ENCODE measurements around the gene PRPF8. TPM values are rescaled to one million over a fixed set of nuclear protein-coding genes. Genes with fewer than 3 reads are reported as not detected.

Gene PRPF8
- total RNA-seq, 1 donor from 2014 or later: 321 TPM

DNA sequence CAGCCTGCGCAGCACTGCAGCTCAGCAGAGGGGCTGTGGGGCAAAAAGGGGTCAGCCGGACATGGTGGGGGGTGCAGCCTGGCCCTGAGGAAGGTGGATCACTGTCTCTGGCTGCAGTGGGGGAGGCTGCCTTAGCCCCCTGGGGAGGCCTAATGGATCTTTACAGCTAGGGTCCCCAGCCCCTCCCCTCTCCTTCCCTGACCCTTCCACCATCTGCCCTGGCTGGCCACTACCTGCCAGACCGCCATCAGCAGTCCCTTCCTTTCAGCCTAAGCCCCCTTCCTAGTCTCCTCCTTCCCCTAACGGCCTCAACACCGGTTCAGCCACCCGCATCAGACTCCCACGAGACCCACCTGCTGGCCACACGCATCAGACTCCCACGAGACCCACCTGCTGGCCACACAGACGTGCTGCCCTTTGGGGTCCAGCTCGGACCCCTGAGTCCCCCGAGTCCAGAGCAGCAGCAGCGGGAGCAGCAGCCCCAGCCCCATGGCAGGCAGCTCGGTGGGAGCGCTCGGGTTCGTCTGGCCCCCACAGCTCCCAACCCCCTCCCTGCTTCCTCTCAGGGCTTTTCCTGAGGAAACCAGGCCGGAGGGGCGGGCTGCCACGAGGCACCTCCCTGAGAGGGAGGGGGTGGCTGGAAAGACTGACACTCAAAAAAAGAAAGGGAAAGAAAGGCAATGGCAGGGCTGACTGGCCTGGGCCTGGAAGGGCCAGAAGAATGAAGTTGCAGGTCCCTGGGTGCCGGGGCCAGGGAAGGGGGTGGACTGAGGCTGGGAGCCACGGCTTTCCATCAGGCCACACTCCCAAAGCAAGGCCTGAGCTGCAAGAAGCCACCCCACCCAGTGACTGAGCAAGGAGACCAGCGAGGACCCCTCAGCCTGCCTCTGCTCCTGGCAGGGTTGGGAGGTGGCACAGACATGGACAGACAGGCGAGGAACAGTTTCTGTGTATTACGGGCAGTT, 39.2 kb downstream of the PRPF8 start, which contains the start of gene SCARF1:
Gene SCARF1, minus strand, starts transcription at position 526 of the 965 bp plus-strand sequence. Its CDS starts 35 bp downstream, at position 491.
- DNase-seq (ENCODE audit: extremely low spot score, unreplicated experiment): no peak

DNA sequence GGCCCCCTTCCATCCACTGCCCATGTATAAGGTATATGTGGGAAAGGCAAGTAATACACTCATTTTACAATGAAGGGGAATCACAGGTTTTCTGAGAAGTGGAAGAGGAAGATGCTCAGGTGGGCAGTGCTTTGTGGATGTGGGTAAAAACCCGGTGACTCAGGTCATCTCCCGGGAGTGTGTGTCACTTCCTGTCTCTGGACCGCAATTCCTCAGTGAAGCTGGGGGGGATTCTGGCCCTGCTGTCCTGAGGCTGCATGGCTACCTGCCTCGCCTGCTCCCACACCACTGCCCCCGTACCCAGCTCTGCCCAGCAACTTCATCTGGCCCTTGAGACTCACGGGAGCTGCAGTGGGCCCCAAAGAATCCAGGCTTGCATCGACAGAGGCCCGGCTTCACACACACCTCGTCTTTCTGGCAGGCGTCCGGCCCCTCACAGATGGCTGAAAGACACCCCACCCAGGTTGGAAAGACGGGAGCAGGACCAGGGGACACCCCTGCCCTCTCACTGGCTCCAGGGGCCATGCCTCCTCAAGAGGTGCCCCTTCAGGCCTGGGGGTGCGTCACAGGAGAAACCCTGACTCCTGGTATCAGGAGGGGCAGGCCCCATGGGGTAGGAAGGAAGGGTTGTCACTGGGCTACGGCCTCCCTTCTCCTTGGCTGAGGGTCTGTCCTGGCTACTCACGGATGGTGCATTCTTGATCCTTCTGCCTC, 40.0 kb downstream of the PRPF8 start:
- Mint-ChIP-seq H3K27me3 (peaks cover 15% of the 10 kb centered on the region), H3K36me3 (no peaks in the 10 kb centered on the region), H3K9me3 (no peaks in the 10 kb centered on the region), H3K27ac (peak overlapping the region; percentile 80), H3K4me3 (peak overlapping the region; percentile 88), H3K4me1 (ENCODE audit: unreplicated experiment) (peaks cover 18% of the 10 kb centered on the region)
- TF ChIP-seq, protein P1, sequence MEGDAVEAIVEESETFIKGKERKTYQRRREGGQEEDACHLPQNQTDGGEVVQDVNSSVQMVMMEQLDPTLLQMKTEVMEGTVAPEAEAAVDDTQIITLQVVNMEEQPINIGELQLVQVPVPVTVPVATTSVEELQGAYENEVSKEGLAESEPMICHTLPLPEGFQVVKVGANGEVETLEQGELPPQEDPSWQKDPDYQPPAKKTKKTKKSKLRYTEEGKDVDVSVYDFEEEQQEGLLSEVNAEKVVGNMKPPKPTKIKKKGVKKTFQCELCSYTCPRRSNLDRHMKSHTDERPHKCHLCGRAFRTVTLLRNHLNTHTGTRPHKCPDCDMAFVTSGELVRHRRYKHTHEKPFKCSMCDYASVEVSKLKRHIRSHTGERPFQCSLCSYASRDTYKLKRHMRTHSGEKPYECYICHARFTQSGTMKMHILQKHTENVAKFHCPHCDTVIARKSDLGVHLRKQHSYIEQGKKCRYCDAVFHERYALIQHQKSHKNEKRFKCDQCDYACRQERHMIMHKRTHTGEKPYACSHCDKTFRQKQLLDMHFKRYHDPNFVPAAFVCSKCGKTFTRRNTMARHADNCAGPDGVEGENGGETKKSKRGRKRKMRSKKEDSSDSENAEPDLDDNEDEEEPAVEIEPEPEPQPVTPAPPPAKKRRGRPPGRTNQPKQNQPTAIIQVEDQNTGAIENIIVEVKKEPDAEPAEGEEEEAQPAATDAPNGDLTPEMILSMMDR (conservative IDR thresholded peaks at IDR 0.05): no peak
- DNase-seq (ENCODE audit: extremely low spot score, unreplicated experiment): no peak

More for the DNA sequence above, 39.2 kb downstream of the PRPF8 start, which contains the start of gene SCARF1:
- no peaks in the 10 kb centered on the region for H3K9me3 Mint-ChIP-seq
- no peaks in the 10 kb centered on the region for H3K36me3 Mint-ChIP-seq
- peak within 1 kb of the TSS; percentile 45 for H3K4me3 Mint-ChIP-seq
- no peak within 1 kb of the TSS for H3K27ac Mint-ChIP-seq
- H3K27me3 Mint-ChIP-seq: peaks cover 15% of the 10 kb centered on the region
- peaks cover 18% of the 10 kb centered on the region for H3K4me1 Mint-ChIP-seq (ENCODE audit: unreplicated experiment)
- TF ChIP-seq, protein P1 (conservative IDR thresholded peaks at IDR 0.05): no peak

DNA sequence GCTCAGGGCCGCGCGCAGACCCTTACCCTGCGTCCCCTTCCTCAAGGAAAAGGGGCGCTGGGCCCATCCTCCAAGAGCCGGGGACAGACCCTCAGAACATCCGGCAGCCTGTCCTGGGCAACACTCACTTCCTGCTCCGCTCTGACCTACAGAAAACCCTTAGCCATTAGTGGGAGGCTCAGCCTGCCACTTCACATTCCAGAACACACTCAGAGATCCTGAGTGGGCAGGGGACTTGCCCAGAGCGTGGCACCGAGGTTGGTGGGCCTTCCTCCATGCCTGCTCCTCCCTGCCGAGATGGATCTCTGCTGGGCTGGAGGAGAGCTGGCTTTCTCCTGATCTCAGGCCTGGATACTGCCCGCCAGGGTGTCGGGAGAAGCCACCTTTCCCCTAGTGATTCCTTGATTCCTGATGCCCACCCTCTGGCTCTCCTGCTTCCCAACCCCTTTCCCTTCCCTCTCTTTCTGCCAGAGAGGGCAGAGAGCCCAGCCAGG, 40.6 kb downstream of the PRPF8 start:
- DNase-seq (ENCODE audit: extremely low spot score, unreplicated experiment): no peak
- H3K9me3 Mint-ChIP-seq: no peaks in the 10 kb centered on the region
- peak overlapping the region; percentile 88 for H3K4me3 Mint-ChIP-seq
- H3K27me3 Mint-ChIP-seq: peaks cover 15% of the 10 kb centered on the region
- TF ChIP-seq, protein P1 (conservative IDR thresholded peaks at IDR 0.05): no peak
- no peaks in the 10 kb centered on the region for H3K36me3 Mint-ChIP-seq
- H3K27ac Mint-ChIP-seq: peak overlapping the region; percentile 80
- H3K4me1 Mint-ChIP-seq (ENCODE audit: unreplicated experiment): peaks cover 18% of the 10 kb centered on the region

DNA sequence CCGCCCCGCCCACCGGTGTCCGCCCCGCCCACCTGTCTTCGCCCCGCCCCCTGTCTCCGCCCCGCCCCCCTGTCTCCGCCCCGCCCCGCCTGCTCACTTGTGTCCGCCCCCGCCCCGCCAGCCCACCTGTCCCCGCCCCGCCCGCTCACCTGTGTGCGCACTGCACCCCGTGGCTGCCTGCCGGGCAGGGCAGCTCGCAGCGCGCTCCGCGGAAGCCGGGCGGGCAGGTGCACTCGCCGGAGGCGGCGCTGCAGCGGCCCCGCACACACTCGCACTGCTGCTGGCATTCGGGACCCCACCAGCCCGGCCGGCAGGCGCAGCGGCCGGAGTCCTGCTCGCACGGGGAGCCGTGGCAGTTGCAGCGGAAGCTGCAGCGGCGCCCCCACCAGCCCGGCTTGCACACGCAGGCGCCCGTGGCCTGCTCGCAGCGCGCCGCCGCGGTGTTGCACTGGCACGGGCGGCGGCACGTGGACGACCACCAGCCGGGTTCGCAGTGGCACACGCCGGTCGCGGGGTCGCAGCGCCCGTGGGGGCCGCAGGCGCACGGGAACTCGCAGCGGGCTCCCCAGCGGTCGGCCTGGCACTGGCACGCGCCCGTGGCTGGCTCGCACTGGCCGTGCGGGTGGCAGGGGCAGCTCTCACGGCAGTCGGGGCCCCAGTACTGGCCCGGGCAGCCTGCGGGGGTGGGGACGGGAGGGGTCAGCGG, 41.2 kb downstream of the PRPF8 start:
- peaks cover 15% of the 10 kb centered on the region for H3K27me3 Mint-ChIP-seq
- H3K36me3 Mint-ChIP-seq: no peaks in the 10 kb centered on the region
- H3K4me3 Mint-ChIP-seq: no peak overlapping the region
- no peaks in the 10 kb centered on the region for H3K9me3 Mint-ChIP-seq
- H3K27ac Mint-ChIP-seq: no peak overlapping the region
- peaks cover 18% of the 10 kb centered on the region for H3K4me1 Mint-ChIP-seq (ENCODE audit: unreplicated experiment)
- TF ChIP-seq, protein P1 (conservative IDR thresholded peaks at IDR 0.05): peak; percentile 57
- DNase-seq (ENCODE audit: extremely low spot score, unreplicated experiment): no peak

DNA sequence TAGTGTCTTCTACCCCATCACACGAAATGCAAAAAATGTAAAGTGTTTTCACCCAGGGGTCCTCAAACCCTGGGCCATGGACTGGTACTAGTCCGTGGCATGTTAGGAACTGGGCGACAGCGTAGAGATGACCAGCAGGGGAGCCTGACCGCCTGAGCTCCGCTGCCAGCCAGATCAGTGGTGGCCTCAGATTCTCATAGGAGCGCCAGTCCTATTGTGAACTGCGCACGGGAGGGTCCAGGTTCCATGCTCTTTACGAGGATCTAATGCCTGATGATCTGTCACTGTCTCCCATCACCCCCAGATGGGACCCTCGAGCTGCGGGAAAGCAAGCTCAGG, 43.6 kb downstream of the PRPF8 start:
- H3K4me3 Mint-ChIP-seq: peak overlapping the region; percentile 8
- no peak for DNase-seq (ENCODE audit: extremely low spot score, unreplicated experiment)
- H3K27ac Mint-ChIP-seq: no peak overlapping the region
- H3K36me3 Mint-ChIP-seq: no peaks in the 10 kb centered on the region
- H3K27me3 Mint-ChIP-seq: peaks cover 15% of the 10 kb centered on the region
- TF ChIP-seq, protein P1 (conservative IDR thresholded peaks at IDR 0.05): peak; percentile 33
- H3K9me3 Mint-ChIP-seq: no peaks in the 10 kb centered on the region
- peaks cover 17% of the 10 kb centered on the region for H3K4me1 Mint-ChIP-seq (ENCODE audit: unreplicated experiment)

Measured in type B pancreatic cell (in vitro differentiated cells).